NCI-H510A (cell line): ENCODE data around the gene ERI3.

Experiments used
- DNase-seq: peaks from one replicate; lab custom pipeline; 2025; lab: John Stamatoyannopoulos, UW

ERI3 gene

GRCh38 chr1:44235808-44236207 lies 119.2 kb downstream of the ERI3 start:
- DNase-seq: no peak

GRCh38 chr1:44233593-44233992 lies 121.5 kb downstream of the ERI3 start:
- DNase-seq: no peak

GRCh38 chr1:44230796-44231195 lies 124.3 kb downstream of the ERI3 start:
- DNase-seq: no peak

DNA sequence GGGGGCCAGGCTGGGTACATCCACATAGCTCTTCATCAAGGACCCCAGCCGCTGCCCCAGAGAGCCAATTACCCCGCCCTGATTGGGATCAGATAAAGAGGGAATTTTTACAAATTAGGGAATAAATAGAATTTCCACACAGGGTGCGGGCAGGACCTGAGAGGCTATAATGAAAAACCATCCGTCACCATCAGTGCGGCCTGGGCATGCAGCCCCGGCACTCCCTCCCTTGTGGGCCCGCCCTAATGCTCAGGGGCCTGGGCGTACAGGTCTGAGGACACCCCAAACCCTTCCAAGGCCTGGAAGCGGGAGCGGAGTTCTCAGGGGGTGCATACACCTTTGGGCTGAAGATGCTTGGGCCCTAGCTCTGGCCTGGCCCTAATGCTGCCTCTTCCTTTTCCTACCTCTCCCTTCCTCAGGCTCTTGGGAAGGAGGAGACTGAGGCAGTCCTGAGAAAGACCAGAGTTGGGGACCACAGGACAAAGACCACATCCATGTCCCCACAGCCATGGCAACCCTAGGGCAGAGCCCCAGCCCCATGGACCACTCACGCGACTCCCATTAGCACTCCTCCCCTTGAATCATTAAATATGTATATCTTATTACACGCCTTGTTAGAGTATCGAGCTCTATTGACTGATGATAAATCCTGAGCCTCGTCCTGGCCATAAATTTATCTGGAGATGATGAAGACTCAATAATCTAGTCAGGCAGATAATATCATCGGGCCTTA lies 125.5 kb downstream of the ERI3 start:
- DNase-seq: no peak

DNA sequence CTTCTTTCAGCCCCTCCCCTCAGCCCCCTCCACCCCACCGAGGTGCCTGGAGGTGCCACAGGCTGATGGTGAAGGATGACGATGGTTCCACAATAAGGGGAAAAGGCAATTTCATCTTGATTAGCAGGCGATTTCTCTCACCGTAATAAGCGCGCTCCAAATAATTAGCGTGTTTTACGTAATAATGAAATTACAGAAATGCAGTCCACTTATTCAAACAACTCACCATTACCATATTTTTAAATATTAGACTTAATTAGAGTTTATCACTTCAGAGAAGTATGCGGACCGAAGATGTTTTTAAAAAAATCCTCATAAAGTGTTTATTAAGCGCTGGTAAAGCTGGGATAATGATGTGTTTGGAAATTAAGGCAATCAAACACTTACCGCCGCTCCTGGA lies 126.8 kb downstream of the ERI3 start:
- DNase-seq: no peak

DNA sequence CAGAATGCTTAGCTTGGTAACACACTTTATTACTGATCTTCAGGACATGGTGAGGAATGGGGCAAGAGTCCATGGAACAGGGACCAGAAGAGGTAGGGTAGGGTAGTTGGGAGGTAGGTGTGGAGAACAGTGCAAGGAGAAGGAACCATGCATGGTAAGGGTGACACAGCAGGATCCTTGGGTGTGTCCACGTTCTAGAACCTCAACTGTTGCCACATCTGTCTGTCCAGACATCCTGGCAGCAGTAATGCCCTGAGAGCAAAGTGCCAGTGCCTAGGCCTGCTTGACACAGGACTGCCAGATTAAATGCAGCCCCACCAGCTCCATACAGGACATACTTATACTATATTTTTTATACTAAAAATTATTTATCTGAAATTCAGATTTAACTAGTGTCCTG lies 127.8 kb downstream of the ERI3 start:
- no peak for DNase-seq

GRCh38 chr1:44225761-44226160 lies 129.3 kb downstream of the ERI3 start:
- DNase-seq: peak; percentile 35

- DNase-seq: no peak
Measured at GRCh38 chr1:44223187-44223610, 131.9 kb downstream of the ERI3 start.

DNA sequence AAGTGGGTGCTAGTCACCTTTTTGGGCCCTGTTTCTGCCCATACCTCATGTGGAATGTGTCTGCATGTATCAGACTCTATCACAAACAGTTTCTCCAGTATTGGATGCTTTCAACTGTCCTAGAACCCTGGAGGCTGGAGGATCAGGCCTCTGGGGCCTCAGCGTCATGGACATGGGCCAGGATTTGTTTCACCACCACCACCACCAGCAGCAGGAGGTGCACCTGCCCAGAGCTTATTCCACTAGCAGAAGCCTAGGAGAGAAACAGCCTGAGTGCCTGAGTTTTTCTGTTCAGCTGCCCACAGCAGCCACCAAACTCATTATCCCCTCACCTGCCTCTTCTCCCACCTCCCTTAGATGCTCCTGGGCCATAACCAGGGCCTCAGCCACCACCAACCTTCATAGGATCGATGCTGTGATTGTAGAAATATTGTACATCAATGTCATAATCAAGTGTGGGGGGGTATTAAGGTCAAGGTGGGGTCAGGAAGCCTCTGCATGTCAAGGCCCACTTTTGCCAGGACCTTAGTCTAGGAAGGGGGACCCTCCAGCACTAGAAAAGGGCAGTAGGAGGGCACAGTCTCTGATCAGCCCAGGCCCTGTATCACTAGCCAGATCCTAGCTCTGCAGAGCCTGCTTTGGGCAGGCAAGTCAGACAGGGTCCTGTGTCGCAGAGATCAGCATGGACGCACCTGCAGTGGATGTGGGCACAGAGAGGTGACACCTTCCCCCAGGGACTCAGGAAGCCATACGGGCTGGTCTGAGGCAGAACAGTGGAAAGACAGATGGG lies 132.5 kb downstream of the ERI3 start:
- no peak for DNase-seq

DNA sequence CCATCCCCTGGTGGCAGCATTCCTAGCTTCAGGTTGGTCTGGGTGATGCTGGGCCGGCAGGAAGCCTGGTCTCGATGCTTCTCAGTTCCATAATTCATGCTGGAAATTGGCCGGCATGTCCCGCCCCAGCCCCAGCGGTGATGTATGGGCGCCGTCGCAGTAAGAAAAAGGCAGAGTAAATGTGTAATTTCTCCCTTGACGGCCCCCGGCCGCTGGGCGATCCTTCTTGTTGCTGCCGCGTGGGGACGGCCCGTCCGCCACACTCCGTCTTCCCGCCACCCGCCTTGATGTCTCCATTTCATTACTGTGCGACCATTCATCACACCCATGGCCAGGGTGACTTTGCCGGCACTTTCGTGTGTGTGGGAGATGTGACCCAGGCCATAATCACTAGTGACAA lies 133.3 kb downstream of the ERI3 start:
- DNase-seq: no peak

DNA sequence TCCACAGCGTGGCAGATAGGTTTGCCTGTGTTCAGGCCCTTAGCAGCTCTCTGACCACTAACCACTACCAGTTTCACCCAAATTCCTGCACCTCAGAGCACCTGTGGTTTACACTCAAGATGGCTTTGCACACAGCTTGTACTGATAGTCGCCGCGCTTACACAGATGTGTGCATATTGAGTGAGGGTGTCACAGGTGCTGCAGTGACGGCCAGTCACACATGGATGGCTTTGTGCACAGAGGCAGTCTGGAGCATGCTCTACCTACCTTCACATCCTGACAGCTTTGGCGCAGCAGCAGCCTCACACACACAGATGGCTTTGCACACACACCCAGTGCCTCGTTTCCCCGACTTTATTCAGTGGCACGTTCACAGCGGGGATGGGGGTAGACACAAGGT lies 134.3 kb downstream of the ERI3 start:
- DNase-seq: no peak

- no peak for DNase-seq
Measured at GRCh38 chr1:44220001-44220751, 134.9 kb downstream of the ERI3 start.

DNA sequence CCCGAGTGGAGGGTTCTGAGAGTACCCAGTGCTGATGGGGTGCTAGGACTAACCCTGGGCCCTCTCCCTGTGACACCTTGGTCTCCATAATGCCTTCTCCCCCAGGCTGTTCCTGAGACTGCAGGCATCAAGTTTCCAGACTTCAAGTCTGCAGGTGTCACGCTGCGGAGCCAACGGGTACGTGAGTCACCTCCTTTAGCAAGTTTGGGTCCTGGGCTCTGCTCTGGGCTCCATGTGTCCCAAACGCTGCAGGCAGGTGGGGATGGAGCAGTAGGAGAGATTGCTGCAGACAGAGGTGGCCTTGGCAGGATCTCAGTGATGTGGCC lies 135.8 kb downstream of the ERI3 start:
- DNase-seq: no peak

- no peak for DNase-seq
Measured at GRCh38 chr1:44218503-44219300, 136.4 kb downstream of the ERI3 start.

GRCh38 chr1:44217809-44218410 lies 137.1 kb downstream of the ERI3 start:
- DNase-seq: peak; percentile 84

DNA sequence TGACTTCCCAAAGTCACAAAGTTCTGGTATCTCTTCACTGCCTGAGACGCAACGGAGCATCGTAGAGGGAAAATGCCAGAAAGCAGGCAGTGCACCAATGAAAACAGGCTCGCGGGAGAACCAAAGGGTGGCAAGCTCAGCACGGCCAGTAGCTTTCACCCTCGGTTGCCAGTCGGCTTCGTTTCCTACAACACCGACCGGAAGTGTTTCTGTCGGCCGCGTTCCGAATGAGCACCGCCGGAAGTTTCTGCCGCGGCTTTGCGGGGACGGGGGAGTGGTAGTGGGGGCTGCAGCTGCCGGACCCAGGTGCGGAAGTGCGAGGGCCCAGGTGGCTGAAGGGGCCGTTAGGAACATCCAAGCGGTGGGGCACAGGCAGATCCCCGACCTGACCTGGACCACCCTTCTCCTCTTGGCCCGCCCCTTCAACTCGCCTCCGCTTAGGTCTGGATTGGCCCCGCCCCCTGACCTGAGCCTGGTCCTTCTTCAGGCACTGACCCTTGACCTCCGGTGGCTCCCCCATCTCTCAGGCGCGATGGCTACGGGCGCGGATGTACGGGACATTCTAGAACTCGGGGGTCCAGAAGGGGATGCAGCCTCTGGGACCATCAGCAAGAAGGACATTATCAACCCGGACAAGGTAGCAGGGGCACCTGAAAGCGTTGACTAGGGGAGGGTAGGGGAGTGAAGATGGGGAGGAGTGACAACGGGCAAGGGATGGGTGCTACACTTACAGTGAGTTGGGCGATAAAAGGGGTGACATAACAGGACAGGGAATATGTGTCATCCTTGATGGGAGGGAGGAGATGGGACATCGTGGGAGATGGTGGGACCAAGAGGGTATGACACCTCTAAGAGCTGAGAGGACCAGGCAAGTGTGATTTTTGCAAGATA lies 141.6 kb downstream of the ERI3 start, which contains the start of gene DMAP1:
DMAP1 (plus strand) TSS at position 250 of the 891 bp plus-strand sequence; CDS start at position 533, 283 bp downstream.
- DNase-seq: peak; percentile 98

GRCh38 chr1:44212355-44213221 lies 142.5 kb downstream of the ERI3 start:
- no peak for DNase-seq

DNA sequence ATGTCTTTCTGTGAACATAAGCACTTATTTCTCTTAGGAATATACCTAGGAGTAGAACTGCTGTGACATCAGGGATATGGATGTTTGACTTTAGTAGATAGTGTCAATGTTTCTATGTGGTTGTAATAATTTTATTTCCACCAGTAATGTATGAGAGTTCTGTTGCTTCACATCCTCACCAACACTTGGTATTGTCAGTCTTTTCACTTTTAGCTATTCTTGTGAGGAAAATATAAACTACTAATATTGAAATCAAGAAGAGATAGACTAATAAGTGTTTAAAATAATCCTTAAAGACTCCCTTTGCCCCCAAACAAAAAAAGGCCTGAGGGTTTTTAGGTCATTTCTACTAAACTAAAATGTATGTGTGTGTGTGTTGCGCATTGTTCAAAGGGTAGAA lies 144.5 kb downstream of the ERI3 start:
- no peak for DNase-seq

DNA sequence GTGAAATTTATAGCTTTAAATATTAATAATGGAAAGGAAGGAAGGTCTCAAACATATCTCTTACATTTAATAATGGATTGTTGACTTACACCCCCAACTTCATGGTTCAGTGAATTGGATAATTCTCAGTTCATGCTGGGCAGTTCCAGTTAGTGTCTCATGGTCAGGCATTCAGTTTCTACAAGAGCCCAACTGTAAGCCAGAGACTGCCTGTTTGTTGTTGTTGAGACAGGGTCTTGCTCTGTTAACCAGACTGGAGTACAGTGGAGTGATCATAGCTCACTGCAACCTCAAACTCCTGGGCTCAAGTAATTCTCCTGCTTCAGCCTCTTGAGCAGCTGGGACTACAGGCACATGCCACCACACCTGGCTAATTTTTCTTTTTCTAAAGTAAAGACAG lies 146.8 kb downstream of the ERI3 start:
- no peak for DNase-seq
